WTC11 (cell line): Measurements from ENCODE around the gene CITED1. TPM values are rescaled to one million over a fixed set of nuclear protein-coding genes. Genes with fewer than 3 reads are reported as not detected.

Experiments
- ATAC-seq: fragments of 200-7000 bp; cut with Tn5 transposase; 2 replicates; pipeline ENCODE4 v1.10.0; 2021; ENCODE audit warnings: mild to moderate bottlenecking, moderate library complexity
- CTCF ChIA-PET: fragments of 300-600 bp; sonication (Branson Sonifier 250); formaldehyde crosslinking; loops from one replicate; lab custom pipeline; 2021; ENCODE audit warnings: antibody characterized with exemption; lab: Charles Lee
- POLR2A ChIA-PET: fragments of 350-600 bp; sonication (Branson Sonifier 250); formaldehyde crosslinking; loops from one replicate; lab custom pipeline; 2021; ENCODE audit warnings: antibody characterized with exemption; lab: Charles Lee
- DNase-seq: peaks from one replicate; pipeline ENCODE4 v3.0.0; 2021; ENCODE audit warnings: low spot score
- H3K27ac Mint-ChIP-seq: 2 replicates; pipeline ENCODE4 v1.8.0; 2021; ENCODE audit warnings: mixed read lengths
- H3K27me3 Mint-ChIP-seq: 2 replicates; pipeline ENCODE4 v1.8.0; 2021; ENCODE audit warnings: low read depth, mild to moderate bottlenecking, moderate library complexity, mixed read lengths
- H3K36me3 Mint-ChIP-seq: 2 replicates; pipeline ENCODE4 v1.8.0; 2021; ENCODE audit warnings: mixed read lengths
- H3K4me1 Mint-ChIP-seq: 2 replicates; pipeline ENCODE4 v1.8.0; 2022; ENCODE audit warnings: mixed read lengths
- H3K4me3 Mint-ChIP-seq: 2 replicates; pipeline ENCODE4 v1.8.0; 2021; ENCODE audit warnings: mild to moderate bottlenecking, moderate library complexity, mixed read lengths
- H3K9me3 Mint-ChIP-seq: 2 replicates; pipeline ENCODE4 v1.8.0; 2021; ENCODE audit warnings: mixed read lengths
- CDX4 ChIP-seq: fragments of 250-450 bp; sonication (Bioruptor Pico); IDR thresholded peaks from 2 replicates; pipeline ENCODE4 v1.9.0; 2021; ENCODE audit warnings: moderate library complexity, mild to moderate bottlenecking, inconsistent platforms, borderline replicate concordance
- CREM ChIP-seq: sonication (generic); formaldehyde crosslinking; IDR thresholded peaks from 2 replicates; pipeline ENCODE4 v1.8.1; 2022; ENCODE audit warnings: mild to moderate bottlenecking, missing genetic modification reagents, moderate library complexity
- ERG ChIP-seq: fragments of 250-450 bp; sonication (Bioruptor Pico); IDR thresholded peaks from 2 replicates; pipeline ENCODE4 v1.8.0; 2021; ENCODE audit warnings: mild to moderate bottlenecking
- ESRRA ChIP-seq: sonication (generic); formaldehyde crosslinking; IDR thresholded peaks from 2 replicates; pipeline ENCODE4 v1.8.1; 2022; ENCODE audit warnings: mild to moderate bottlenecking, missing genetic modification reagents, borderline replicate concordance
- HMGA2 ChIP-seq: fragments of 250-450 bp; sonication (Bioruptor Pico); IDR thresholded peaks from 2 replicates; pipeline ENCODE4 v1.4.0; 2021; ENCODE audit warnings: mild to moderate bottlenecking, moderate library complexity
- IRF2 ChIP-seq: sonication (generic); formaldehyde crosslinking; IDR thresholded peaks from 2 replicates; pipeline ENCODE4 v1.8.0; 2022; ENCODE audit warnings: low read depth, missing genetic modification reagents, borderline replicate concordance
- JUN ChIP-seq: sonication (generic); formaldehyde crosslinking; IDR thresholded peaks from 2 replicates; pipeline ENCODE4 v1.8.0; 2023; ENCODE audit warnings: mild to moderate bottlenecking, missing genetic modification reagents
- NR1H2 ChIP-seq: sonication (generic); formaldehyde crosslinking; IDR thresholded peaks from 2 replicates; pipeline ENCODE4 v1.9.0; 2021; ENCODE audit warnings: mild to moderate bottlenecking, moderate library complexity, missing genetic modification reagents
- NR2C2 ChIP-seq: sonication (generic); formaldehyde crosslinking; IDR thresholded peaks from 2 replicates; pipeline ENCODE4 v1.8.0; 2022; ENCODE audit warnings: mild to moderate bottlenecking, missing genetic modification reagents
- SMAD4 ChIP-seq: sonication (generic); formaldehyde crosslinking; IDR thresholded peaks from 2 replicates; pipeline ENCODE4 v1.8.0; 2022; ENCODE audit warnings: mild to moderate bottlenecking, missing genetic modification reagents
- STAT6 ChIP-seq: sonication (generic); formaldehyde crosslinking; conservative IDR thresholded peaks from 2 replicates; pipeline ENCODE4 v1.8.1; 2023; ENCODE audit warnings: mild to moderate bottlenecking, low read depth, missing genetic modification reagents, moderate library complexity
- USF1 ChIP-seq: sonication (generic); formaldehyde crosslinking; IDR thresholded peaks from 2 replicates; pipeline ENCODE4 v1.8.0; 2022; ENCODE audit warnings: mild to moderate bottlenecking, missing genetic modification reagents
- ZNF121 ChIP-seq: sonication (generic); formaldehyde crosslinking; IDR thresholded peaks from 2 replicates; pipeline ENCODE4 v1.8.0; 2023; ENCODE audit warnings: missing genetic modification reagents
- ZNF423 ChIP-seq: fragments of 250-450 bp; sonication (Bioruptor Pico); IDR thresholded peaks from 2 replicates; pipeline ENCODE4 v2.1.2; 2022; ENCODE audit warnings: mild to moderate bottlenecking, moderate library complexity
- ZNF425 ChIP-seq: fragments of 250-450 bp; sonication (Bioruptor Pico); conservative IDR thresholded peaks from 2 replicates; pipeline ENCODE4 v1.9.0; 2021; ENCODE audit warnings: mild to moderate bottlenecking
- ZNF671 ChIP-seq: fragments of 250-450 bp; sonication (Bioruptor Pico); IDR thresholded peaks from 2 replicates; pipeline ENCODE4 v1.8.0; 2021; ENCODE audit warnings: mild to moderate bottlenecking
- total RNA-seq: library from RNA; stranded (reverse); gene quantifications from 3 replicates; pipeline ENCODE4 v1.2.3, GENCODE V29; 2021

CITED1 gene
- total RNA-seq, 1 experiment from 2014 or later = 2.2 TPM

GRCh38 chrX:72268597-72269365 is 36.9 kb downstream of the CITED1 start (continued):
- no peak for TF ChIP-seq NR1H2 (CRISPR knock-in tag)

- Mint-ChIP-seq H3K36me3 (peaks cover 17% of the 10 kb centered on the region), H3K4me1 (no peaks in the 10 kb centered on the region), H3K27me3 (no peaks in the 10 kb centered on the region; the same call in 1 of the 2 replicates), H3K9me3 (no peaks in the 10 kb centered on the region), H3K4me3 (no peak overlapping the region), H3K27ac (no peak overlapping the region)
- TF ChIP-seq JUN (CRISPR knock-in tag) = no peak
- TF ChIP-seq ZNF671 = no peak
- TF ChIP-seq IRF2 = no peak
- no peak for TF ChIP-seq CREM (CRISPR knock-in tag)
- no peak for TF ChIP-seq ZNF121 (CRISPR knock-in tag)
- no peak for TF ChIP-seq CDX4 (CRISPR knock-in tag)
- no peak for TF ChIP-seq HMGA2 (CRISPR knock-in tag)
- TF ChIP-seq ESRRA (CRISPR knock-in tag) = no peak
- TF ChIP-seq STAT6 (CRISPR knock-in tag) = no peak
- no peak for TF ChIP-seq ERG (CRISPR knock-in tag)
- TF ChIP-seq ZNF425 (CRISPR knock-in tag) = no peak
- no peak for TF ChIP-seq NR2C2
- no peak for TF ChIP-seq SMAD4 (CRISPR knock-in tag)
- no peak for DNase-seq
- ChIA-PET POLR2A (no interaction called here), CTCF (no interaction called here)
- no peak for ATAC-seq
These were observed 40.5 kb downstream of the CITED1 start for GRCh38 chrX:72265263-72265662.

GRCh38 chrX:72262077-72262476 is 43.6 kb downstream of the CITED1 start:
- ATAC-seq (no peak), DNase-seq (no peak)
- H3K36me3 Mint-ChIP-seq = no peaks in the 10 kb centered on the region
- H3K4me3 Mint-ChIP-seq = no peak overlapping the region
- no peak overlapping the region for H3K27ac Mint-ChIP-seq
- POLR2A ChIA-PET = no interaction called here
- TF ChIP-seq ZNF423 (CRISPR knock-in tag) (no peak), USF1 (no peak)
- no peaks in the 10 kb centered on the region for H3K4me1 Mint-ChIP-seq
- no peaks in the 10 kb centered on the region for H3K9me3 Mint-ChIP-seq
- H3K27me3 Mint-ChIP-seq = no peaks in the 10 kb centered on the region; the same call in none of the 2 replicates
- CTCF ChIA-PET = no interaction called here
